GM12864 (cell line): ENCODE measurements around the gene RNF214.

ENCODE experiments used
- DNase-seq: peaks from one replicate; pipeline ENCODE4 v3.0.0-alpha.2; 2011; ENCODE audit warnings: low read depth
- H3K4me3 ChIP-seq: 2 replicates; pipeline ENCODE4 v1.5.1; 2011; ENCODE audit warnings: mild to moderate bottlenecking, low read depth, low read length, control low read depth
- CTCF ChIP-seq: IDR thresholded peaks from 2 replicates; pipeline ENCODE4 v1.5.1; 2011; ENCODE audit warnings: low read depth, mild to moderate bottlenecking, moderate library complexity, low read length, control low read depth, inconsistent platforms; ENCODE audit errors: missing control alignments

The RNF214 gene

GRCh38 chr11:117193130-117194020, 39.1 kb upstream of the RNF214 start:
- DNase-seq: no peak
- no peak for TF ChIP-seq CTCF
- H3K4me3 ChIP-seq: no peak overlapping the region

- no peak for TF ChIP-seq CTCF
- no peak for DNase-seq
- H3K4me3 ChIP-seq: no peak overlapping the region
These were observed 38.2 kb upstream of the RNF214 start for GRCh38 chr11:117194267-117194666.

- no peak for DNase-seq
- no peak for TF ChIP-seq CTCF
- no peak overlapping the region for H3K4me3 ChIP-seq
These were observed 37.2 kb upstream of the RNF214 start for GRCh38 chr11:117195258-117195657.

GRCh38 chr11:117195761-117196160, 36.7 kb upstream of the RNF214 start:
- no peak for TF ChIP-seq CTCF
- no peak overlapping the region for H3K4me3 ChIP-seq
- no peak for DNase-seq

GRCh38 chr11:117197006-117197405, 35.5 kb upstream of the RNF214 start:
- no peak for TF ChIP-seq CTCF

GRCh38 chr11:117197516-117198456, 34.7 kb upstream of the RNF214 start:
- no peak overlapping the region for H3K4me3 ChIP-seq
- DNase-seq: no peak
- TF ChIP-seq CTCF: peak; percentile 31

More at GRCh38 chr11:117197006-117197405, 35.5 kb upstream of the RNF214 start:
- H3K4me3 ChIP-seq: no peak overlapping the region
- DNase-seq: no peak
